Neural cell (in vitro differentiated cells): ENCODE results near the gene DTL. TPM values are rescaled to one million over a fixed set of nuclear protein-coding genes. Genes with fewer than 3 reads are reported as not detected.

Experiments used
- H2AFZ ChIP-seq: fragments of 200-600, 300-800 bp; sonication (generic), shearing (Covaris generic); 2 replicates; pipeline ENCODE4 v1.6.0; 2014; ENCODE audit warnings: low read depth, mild to moderate bottlenecking, antibody characterized with exemption, low read length, moderate library complexity
- H3F3A ChIP-seq: fragments of 200-600 bp; shearing (Covaris generic); 2 replicates; pipeline ENCODE4 v1.6.1; 2016; ENCODE audit warnings: mild to moderate bottlenecking, moderate library complexity, mixed read lengths, antibody characterized with exemption, low read length; ENCODE audit not compliant: insufficient read depth, poor library complexity, severe bottlenecking
- H3K27ac ChIP-seq: fragments of 200-600, 300-800 bp; sonication (generic), shearing (Covaris generic); 2 replicates; pipeline ENCODE4 v1.5.1; 2014; ENCODE audit warnings: mild to moderate bottlenecking, low read length, moderate library complexity
- H3K27me3 ChIP-seq: fragments of 300-800, 200-600 bp; sonication (generic), shearing (Covaris generic); 2 replicates; pipeline ENCODE4 v1.6.0; 2014; ENCODE audit warnings: mild to moderate bottlenecking, low read depth, low read length, moderate library complexity; ENCODE audit not compliant: insufficient read depth
- H3K36me3 ChIP-seq: fragments of 300-800, 200-600 bp; sonication (generic), shearing (Covaris generic); 2 replicates; pipeline ENCODE4 v1.5.1; 2014; ENCODE audit warnings: mild to moderate bottlenecking, antibody characterized with exemption, low read length, moderate library complexity; ENCODE audit not compliant: insufficient read depth
- H3K4me2 ChIP-seq: fragments of 300-800, 200-600 bp; sonication (generic), shearing (Covaris generic); 2 replicates; pipeline ENCODE4 v1.6.0; 2014; ENCODE audit warnings: mild to moderate bottlenecking, low read length
- H3K4me3 ChIP-seq: fragments of 300-800, 200-600 bp; sonication (generic), shearing (Covaris generic); 2 replicates; pipeline ENCODE4 v1.5.1; 2014; ENCODE audit warnings: mild to moderate bottlenecking, low read length, moderate library complexity
- H3K79me2 ChIP-seq: fragments of 200-600 bp; shearing (Covaris generic); replicated peaks from 2 replicates; pipeline ENCODE4 v1.6.0; 2014; ENCODE audit warnings: mild to moderate bottlenecking, low read length, moderate library complexity; ENCODE audit not compliant: insufficient read depth
- H3K9ac ChIP-seq: fragments of 300-800, 200-600 bp; sonication (generic), shearing (Covaris generic); 2 replicates; pipeline ENCODE4 v1.6.1; 2016; ENCODE audit warnings: mild to moderate bottlenecking, low read length, mixed read lengths
- H3K9me2 ChIP-seq: fragments of 200-600 bp; shearing (Covaris generic); 2 replicates; pipeline ENCODE4 v1.6.1; 2016; ENCODE audit warnings: mild to moderate bottlenecking, low read length, mixed read lengths; ENCODE audit not compliant: insufficient read depth
- H3K9me3 ChIP-seq: fragments of 200-600, 300-800 bp; sonication (generic), shearing (Covaris generic); 2 replicates; pipeline ENCODE4 v1.6.1; 2016; ENCODE audit warnings: mild to moderate bottlenecking, mixed run types, low read length, moderate library complexity, mixed read lengths
- H4K20me1 ChIP-seq: fragments of 200-600 bp; shearing (Covaris generic); 2 replicates; pipeline ENCODE4 v1.6.1; 2016; ENCODE audit warnings: mild to moderate bottlenecking, mixed run types; ENCODE audit not compliant: insufficient read depth
- EP300 ChIP-seq: fragments of 450-650 bp; conservative IDR thresholded peaks from 2 replicates; pipeline ENCODE4 v1.6.1; 2014; ENCODE audit warnings: antibody characterized with exemption, mild to moderate bottlenecking, moderate library complexity; ENCODE audit not compliant: poor library complexity, severe bottlenecking
- EZH2 ChIP-seq: fragments of 200-600, 300-800 bp; shearing (Covaris generic), sonication (generic); IDR thresholded peaks from 2 replicates; pipeline ENCODE4 v1.6.1; 2014; ENCODE audit warnings: antibody characterized with exemption, low read length, borderline replicate concordance, mild to moderate bottlenecking; ENCODE audit not compliant: insufficient read depth, poor library complexity, severe bottlenecking
- MXI1 ChIP-seq: fragments of 450-650 bp; conservative IDR thresholded peaks from 2 replicates; pipeline ENCODE4 v1.6.1; 2014; ENCODE audit warnings: antibody characterized with exemption, mild to moderate bottlenecking; ENCODE audit not compliant: poor library complexity, severe bottlenecking
- POLR2AphosphoS5 ChIP-seq: IDR thresholded peaks from 2 replicates; pipeline ENCODE4 v1.6.1; 2012
- RAD21 ChIP-seq: fragments of 450-650 bp; conservative IDR thresholded peaks from 2 replicates; pipeline ENCODE4 v1.6.1; 2014; ENCODE audit warnings: antibody characterized with exemption, mild to moderate bottlenecking, moderate library complexity
- SMC3 ChIP-seq: fragments of 450-650 bp; conservative IDR thresholded peaks from 2 replicates; pipeline ENCODE4 v1.6.1; 2014; ENCODE audit warnings: antibody characterized with exemption, mild to moderate bottlenecking, moderate library complexity; ENCODE audit not compliant: poor library complexity
- TAF1 ChIP-seq: IDR thresholded peaks from 2 replicates; pipeline ENCODE4 v1.6.1; 2012; ENCODE audit warnings: low read depth
- polyA plus RNA-seq: library from polyadenylated mRNA; depleted of rRNA; stranded (reverse); fragments of >200 nt; gene quantifications from 2 replicates; pipeline ENCODE4 v1.2.3, GENCODE V29; 2014
- TF ChIP-seq, protein P1 (sequence below): IDR thresholded peaks from 2 replicates; pipeline ENCODE4 v1.6.1; 2012; ENCODE audit warnings: borderline replicate concordance
- TF ChIP-seq, protein P2 (sequence below): fragments of 450-650 bp; IDR thresholded peaks from 2 replicates; pipeline ENCODE4 v1.5.1; 2014; ENCODE audit warnings: antibody characterized with exemption, mild to moderate bottlenecking, moderate library complexity; ENCODE audit not compliant: poor library complexity, severe bottlenecking

DTL gene
- polyA plus RNA-seq, 1 donor from 2014 or later = 1.1 TPM

GRCh38 chr1:212132025-212132424 lies 96.5 kb downstream of the DTL start:
- no peaks in the 10 kb centered on the region for H3K27me3 ChIP-seq
- no peak overlapping the region for H3K27ac ChIP-seq
- no peak overlapping the region for H3K9ac ChIP-seq
- no peaks in the 10 kb centered on the region for H3K36me3 ChIP-seq
- H3F3A ChIP-seq = no peaks in the 10 kb centered on the region
- H3K9me3 ChIP-seq = no peaks in the 10 kb centered on the region
- no peaks in the 10 kb centered on the region for H4K20me1 ChIP-seq
- no peak overlapping the region for H3K4me3 ChIP-seq
- TF ChIP-seq EP300 = no peak
- no peak for TF ChIP-seq EZH2
- TF ChIP-seq POLR2AphosphoS5 = no peak
- no peak for TF ChIP-seq TAF1
- TF ChIP-seq SMC3 = no peak
- no peak for TF ChIP-seq RAD21
- no peak for TF ChIP-seq MXI1
- no peaks in the 10 kb centered on the region for H3K79me2 ChIP-seq
- no peak overlapping the region for H2AFZ ChIP-seq
- no peak overlapping the region for H3K4me2 ChIP-seq
- H3K9me2 ChIP-seq = no peaks in the 10 kb centered on the region

DNA sequence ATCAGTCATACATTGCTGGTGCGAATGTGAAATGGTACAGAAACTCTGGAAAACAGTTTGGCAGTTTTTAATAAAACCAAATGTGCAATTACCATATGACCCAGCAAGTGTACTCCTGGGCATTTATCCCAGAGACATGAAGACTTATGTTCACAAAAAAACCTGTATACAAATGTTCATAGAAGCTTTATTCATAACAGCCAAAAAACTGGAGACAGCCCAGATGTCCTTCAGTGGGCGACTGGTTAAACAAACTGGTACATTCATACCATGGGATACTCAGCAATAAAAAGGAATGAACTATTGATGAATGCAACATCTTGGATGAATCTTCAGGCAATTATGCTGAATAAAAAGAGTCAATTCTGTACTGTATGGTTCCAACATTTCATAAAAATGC lies 97.8 kb downstream of the DTL start:
- TF ChIP-seq, protein P1, sequence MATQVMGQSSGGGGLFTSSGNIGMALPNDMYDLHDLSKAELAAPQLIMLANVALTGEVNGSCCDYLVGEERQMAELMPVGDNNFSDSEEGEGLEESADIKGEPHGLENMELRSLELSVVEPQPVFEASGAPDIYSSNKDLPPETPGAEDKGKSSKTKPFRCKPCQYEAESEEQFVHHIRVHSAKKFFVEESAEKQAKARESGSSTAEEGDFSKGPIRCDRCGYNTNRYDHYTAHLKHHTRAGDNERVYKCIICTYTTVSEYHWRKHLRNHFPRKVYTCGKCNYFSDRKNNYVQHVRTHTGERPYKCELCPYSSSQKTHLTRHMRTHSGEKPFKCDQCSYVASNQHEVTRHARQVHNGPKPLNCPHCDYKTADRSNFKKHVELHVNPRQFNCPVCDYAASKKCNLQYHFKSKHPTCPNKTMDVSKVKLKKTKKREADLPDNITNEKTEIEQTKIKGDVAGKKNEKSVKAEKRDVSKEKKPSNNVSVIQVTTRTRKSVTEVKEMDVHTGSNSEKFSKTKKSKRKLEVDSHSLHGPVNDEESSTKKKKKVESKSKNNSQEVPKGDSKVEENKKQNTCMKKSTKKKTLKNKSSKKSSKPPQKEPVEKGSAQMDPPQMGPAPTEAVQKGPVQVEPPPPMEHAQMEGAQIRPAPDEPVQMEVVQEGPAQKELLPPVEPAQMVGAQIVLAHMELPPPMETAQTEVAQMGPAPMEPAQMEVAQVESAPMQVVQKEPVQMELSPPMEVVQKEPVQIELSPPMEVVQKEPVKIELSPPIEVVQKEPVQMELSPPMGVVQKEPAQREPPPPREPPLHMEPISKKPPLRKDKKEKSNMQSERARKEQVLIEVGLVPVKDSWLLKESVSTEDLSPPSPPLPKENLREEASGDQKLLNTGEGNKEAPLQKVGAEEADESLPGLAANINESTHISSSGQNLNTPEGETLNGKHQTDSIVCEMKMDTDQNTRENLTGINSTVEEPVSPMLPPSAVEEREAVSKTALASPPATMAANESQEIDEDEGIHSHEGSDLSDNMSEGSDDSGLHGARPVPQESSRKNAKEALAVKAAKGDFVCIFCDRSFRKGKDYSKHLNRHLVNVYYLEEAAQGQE = no peak
- TF ChIP-seq, protein P2, sequence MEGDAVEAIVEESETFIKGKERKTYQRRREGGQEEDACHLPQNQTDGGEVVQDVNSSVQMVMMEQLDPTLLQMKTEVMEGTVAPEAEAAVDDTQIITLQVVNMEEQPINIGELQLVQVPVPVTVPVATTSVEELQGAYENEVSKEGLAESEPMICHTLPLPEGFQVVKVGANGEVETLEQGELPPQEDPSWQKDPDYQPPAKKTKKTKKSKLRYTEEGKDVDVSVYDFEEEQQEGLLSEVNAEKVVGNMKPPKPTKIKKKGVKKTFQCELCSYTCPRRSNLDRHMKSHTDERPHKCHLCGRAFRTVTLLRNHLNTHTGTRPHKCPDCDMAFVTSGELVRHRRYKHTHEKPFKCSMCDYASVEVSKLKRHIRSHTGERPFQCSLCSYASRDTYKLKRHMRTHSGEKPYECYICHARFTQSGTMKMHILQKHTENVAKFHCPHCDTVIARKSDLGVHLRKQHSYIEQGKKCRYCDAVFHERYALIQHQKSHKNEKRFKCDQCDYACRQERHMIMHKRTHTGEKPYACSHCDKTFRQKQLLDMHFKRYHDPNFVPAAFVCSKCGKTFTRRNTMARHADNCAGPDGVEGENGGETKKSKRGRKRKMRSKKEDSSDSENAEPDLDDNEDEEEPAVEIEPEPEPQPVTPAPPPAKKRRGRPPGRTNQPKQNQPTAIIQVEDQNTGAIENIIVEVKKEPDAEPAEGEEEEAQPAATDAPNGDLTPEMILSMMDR = no peak
- no peak for TF ChIP-seq EP300
- TF ChIP-seq RAD21 = no peak
- no peak for TF ChIP-seq EZH2
- TF ChIP-seq MXI1 = no peak
- TF ChIP-seq POLR2AphosphoS5 = no peak
- TF ChIP-seq TAF1 = no peak
- TF ChIP-seq SMC3 = no peak

More for the DNA sequence above, 97.8 kb downstream of the DTL start:
- no peak overlapping the region for H3K4me3 ChIP-seq
- no peaks in the 10 kb centered on the region for H4K20me1 ChIP-seq
- no peaks in the 10 kb centered on the region for H3K9me2 ChIP-seq
- H3K36me3 ChIP-seq = no peaks in the 10 kb centered on the region
- H3K27ac ChIP-seq = no peak overlapping the region
- no peaks in the 10 kb centered on the region for H3F3A ChIP-seq
- no peak overlapping the region for H2AFZ ChIP-seq
- no peak overlapping the region for H3K9ac ChIP-seq
- H3K27me3 ChIP-seq = no peaks in the 10 kb centered on the region
- no peaks in the 10 kb centered on the region for H3K9me3 ChIP-seq
- H3K79me2 ChIP-seq = no peaks in the 10 kb centered on the region
- H3K4me2 ChIP-seq = no peak overlapping the region
